ENCODE results near the gene ZNF132.

DNA sequence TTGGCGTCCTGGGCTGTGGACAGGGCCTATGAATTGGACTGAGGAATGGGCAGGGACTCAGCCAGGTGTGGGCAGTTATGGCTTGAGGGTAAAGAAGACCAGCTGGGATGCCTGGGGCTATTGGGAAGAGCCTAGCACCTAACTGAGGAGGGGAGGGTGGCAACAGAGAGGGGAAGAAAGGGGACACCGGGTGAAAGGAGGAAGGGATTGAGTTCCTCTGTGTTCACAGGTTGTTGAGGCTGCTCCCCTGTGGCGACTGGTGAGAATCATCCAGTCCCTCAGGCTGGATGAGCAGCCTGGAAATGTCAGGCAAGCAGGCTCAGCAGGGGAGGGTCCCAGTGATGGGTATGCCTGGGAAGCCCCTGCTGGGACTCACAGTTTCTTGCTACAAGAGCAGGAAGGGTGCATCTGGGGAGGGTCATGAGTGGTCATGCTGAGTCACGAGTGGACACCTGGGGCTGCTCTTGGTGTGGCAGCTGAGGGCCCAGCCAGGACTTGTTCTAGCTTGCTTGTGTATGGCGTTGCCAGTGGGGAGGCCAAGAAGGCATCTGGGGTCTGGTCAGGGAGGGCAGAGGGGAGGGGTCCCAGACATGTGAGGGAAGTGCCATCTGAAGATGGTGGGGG lies 28.4 kb upstream of the ZNF132 start:
- TF ChIP-seq, protein P1, sequence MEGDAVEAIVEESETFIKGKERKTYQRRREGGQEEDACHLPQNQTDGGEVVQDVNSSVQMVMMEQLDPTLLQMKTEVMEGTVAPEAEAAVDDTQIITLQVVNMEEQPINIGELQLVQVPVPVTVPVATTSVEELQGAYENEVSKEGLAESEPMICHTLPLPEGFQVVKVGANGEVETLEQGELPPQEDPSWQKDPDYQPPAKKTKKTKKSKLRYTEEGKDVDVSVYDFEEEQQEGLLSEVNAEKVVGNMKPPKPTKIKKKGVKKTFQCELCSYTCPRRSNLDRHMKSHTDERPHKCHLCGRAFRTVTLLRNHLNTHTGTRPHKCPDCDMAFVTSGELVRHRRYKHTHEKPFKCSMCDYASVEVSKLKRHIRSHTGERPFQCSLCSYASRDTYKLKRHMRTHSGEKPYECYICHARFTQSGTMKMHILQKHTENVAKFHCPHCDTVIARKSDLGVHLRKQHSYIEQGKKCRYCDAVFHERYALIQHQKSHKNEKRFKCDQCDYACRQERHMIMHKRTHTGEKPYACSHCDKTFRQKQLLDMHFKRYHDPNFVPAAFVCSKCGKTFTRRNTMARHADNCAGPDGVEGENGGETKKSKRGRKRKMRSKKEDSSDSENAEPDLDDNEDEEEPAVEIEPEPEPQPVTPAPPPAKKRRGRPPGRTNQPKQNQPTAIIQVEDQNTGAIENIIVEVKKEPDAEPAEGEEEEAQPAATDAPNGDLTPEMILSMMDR (IDR thresholded peaks at IDR 0.05) = no peak
- no peak for TF ChIP-seq EZH2 (IDR thresholded peaks at IDR 0.05)
- TF ChIP-seq EZH2phosphoT487 (IDR thresholded peaks at IDR 0.05) = no peak

Measured in neural progenitor cell (in vitro differentiated cells).